HepG2 (cell line): ENCODE results near the gene FBXO11. TPM values are rescaled to one million over a fixed set of nuclear protein-coding genes. Genes with fewer than 3 reads are reported as not detected.

Experiments
- EEA1 ChIP-seq: sonication (generic); formaldehyde crosslinking; IDR thresholded peaks from 2 replicates; pipeline ENCODE4 v1.5.1; 2020; ENCODE audit warnings: mild to moderate bottlenecking, missing genetic modification reagents, borderline replicate concordance
- KDM5B ChIP-seq: sonication (generic); formaldehyde crosslinking; IDR thresholded peaks from 2 replicates; pipeline ENCODE4 v1.4.0; 2020; ENCODE audit warnings: missing genetic modification reagents, mild to moderate bottlenecking, borderline replicate concordance
- KMT2A ChIP-seq: sonication (generic); formaldehyde crosslinking; IDR thresholded peaks from 2 replicates; pipeline ENCODE4 v1.4.0; 2020; ENCODE audit warnings: missing genetic modification reagents
- MAZ ChIP-seq, 2 experiments: sonication (generic) in 1 of 2; formaldehyde crosslinking in 1 of 2; IDR thresholded peaks; 2 replicates each; pipeline versions ENCODE4 v1.5.0 to v1.6.1; 2012 to 2020; ENCODE audit warnings: low read depth in 2 of 2, mild to moderate bottlenecking in 2 of 2, borderline replicate concordance in 1 of 2, improper control_type of control experiment in 1 of 2, low read length in 1 of 2, missing genetic modification reagents in 1 of 2, moderate library complexity in 1 of 2
- NFAT5 ChIP-seq: sonication (generic); formaldehyde crosslinking; IDR thresholded peaks from 2 replicates; pipeline ENCODE4 v1.4.0; 2020; ENCODE audit warnings: missing genetic modification reagents
- NR1H2 ChIP-seq: sonication (generic); formaldehyde crosslinking; IDR thresholded peaks from 2 replicates; pipeline ENCODE4 v1.8.1; 2022; ENCODE audit warnings: low read depth, missing genetic modification reagents, borderline replicate concordance
- SP2 ChIP-seq: sonication (generic); formaldehyde crosslinking; IDR thresholded peaks from 2 replicates; pipeline ENCODE4 v1.5.1; 2020; ENCODE audit warnings: mild to moderate bottlenecking, missing genetic modification reagents
- ZNF230 ChIP-seq: sonication (generic); formaldehyde crosslinking; IDR thresholded peaks from 2 replicates; pipeline ENCODE4 v1.4.0; 2020; ENCODE audit warnings: mild to moderate bottlenecking, missing genetic modification reagents
- ZNF30 ChIP-seq: sonication (generic); formaldehyde crosslinking; IDR thresholded peaks from 2 replicates; pipeline ENCODE4 v1.5.0; 2020; ENCODE audit warnings: mild to moderate bottlenecking, missing genetic modification reagents
- ZNF563 ChIP-seq: sonication (generic); formaldehyde crosslinking; IDR thresholded peaks from 2 replicates; pipeline ENCODE4 v1.8.0; 2022; ENCODE audit warnings: mild to moderate bottlenecking, moderate library complexity, missing genetic modification reagents
- ZNF577 ChIP-seq: sonication (generic); formaldehyde crosslinking; IDR thresholded peaks from 2 replicates; pipeline ENCODE4 v1.4.0; 2020; ENCODE audit warnings: mild to moderate bottlenecking, low read depth, missing genetic modification reagents, borderline replicate concordance
- ZNF720 ChIP-seq: sonication (generic); formaldehyde crosslinking; IDR thresholded peaks from 2 replicates; pipeline ENCODE4 v1.4.0; 2020; ENCODE audit warnings: missing genetic modification reagents
- polyA plus RNA-seq, 8 experiments: library from polyadenylated mRNA; depleted of rRNA in 3 of 8; stranded (reverse) in 7 of 8; unstranded in 1 of 8; fragments of >200 nt; fragmentation: Illumina TruSeq in 4 of 8; extraction: Trizol in 4 of 8; gene quantifications; 2 replicates each; pipeline versions ENCODE4 v1.2.1 to v1.2.3, GENCODE V29; 2011 to 2016; ENCODE audit warnings: low read depth in 4 of 8, missing spikeins in 1 of 8, mixed read lengths in 1 of 8; ENCODE audit not compliant: insufficient read depth in 1 of 8
- total RNA-seq, 5 experiments: library from RNA; depleted of rRNA; stranded (reverse); fragments of >200 nt; fragmentation: Illumina TruSeq; extraction: Trizol; gene quantifications; 2 replicates each; pipeline ENCODE4 v1.2.3, GENCODE V29; 2016; ENCODE audit warnings: low read depth in 1 of 5
- TF ChIP-seq, protein P1 (sequence below): sonication (generic); formaldehyde crosslinking; IDR thresholded peaks from 2 replicates; pipeline ENCODE4 v1.4.0; 2020; ENCODE audit warnings: missing genetic modification reagents
- TF ChIP-seq, protein P2 (sequence below): sonication (generic); formaldehyde crosslinking; IDR thresholded peaks from 2 replicates; pipeline ENCODE4 v1.5.0; 2020; ENCODE audit warnings: mild to moderate bottlenecking, missing genetic modification reagents

Gene FBXO11
- total and polyA plus RNA-seq, 2 of the 13 experiments (the other 11 are each of a cell fraction or from before 2014, with no cell fraction given), result 27.9 to 47.6 TPM

GRCh38 chr2:47905386-47906156 lies 727 bp downstream of the FBXO11 start (continued):
- TF ChIP-seq, protein P1, sequence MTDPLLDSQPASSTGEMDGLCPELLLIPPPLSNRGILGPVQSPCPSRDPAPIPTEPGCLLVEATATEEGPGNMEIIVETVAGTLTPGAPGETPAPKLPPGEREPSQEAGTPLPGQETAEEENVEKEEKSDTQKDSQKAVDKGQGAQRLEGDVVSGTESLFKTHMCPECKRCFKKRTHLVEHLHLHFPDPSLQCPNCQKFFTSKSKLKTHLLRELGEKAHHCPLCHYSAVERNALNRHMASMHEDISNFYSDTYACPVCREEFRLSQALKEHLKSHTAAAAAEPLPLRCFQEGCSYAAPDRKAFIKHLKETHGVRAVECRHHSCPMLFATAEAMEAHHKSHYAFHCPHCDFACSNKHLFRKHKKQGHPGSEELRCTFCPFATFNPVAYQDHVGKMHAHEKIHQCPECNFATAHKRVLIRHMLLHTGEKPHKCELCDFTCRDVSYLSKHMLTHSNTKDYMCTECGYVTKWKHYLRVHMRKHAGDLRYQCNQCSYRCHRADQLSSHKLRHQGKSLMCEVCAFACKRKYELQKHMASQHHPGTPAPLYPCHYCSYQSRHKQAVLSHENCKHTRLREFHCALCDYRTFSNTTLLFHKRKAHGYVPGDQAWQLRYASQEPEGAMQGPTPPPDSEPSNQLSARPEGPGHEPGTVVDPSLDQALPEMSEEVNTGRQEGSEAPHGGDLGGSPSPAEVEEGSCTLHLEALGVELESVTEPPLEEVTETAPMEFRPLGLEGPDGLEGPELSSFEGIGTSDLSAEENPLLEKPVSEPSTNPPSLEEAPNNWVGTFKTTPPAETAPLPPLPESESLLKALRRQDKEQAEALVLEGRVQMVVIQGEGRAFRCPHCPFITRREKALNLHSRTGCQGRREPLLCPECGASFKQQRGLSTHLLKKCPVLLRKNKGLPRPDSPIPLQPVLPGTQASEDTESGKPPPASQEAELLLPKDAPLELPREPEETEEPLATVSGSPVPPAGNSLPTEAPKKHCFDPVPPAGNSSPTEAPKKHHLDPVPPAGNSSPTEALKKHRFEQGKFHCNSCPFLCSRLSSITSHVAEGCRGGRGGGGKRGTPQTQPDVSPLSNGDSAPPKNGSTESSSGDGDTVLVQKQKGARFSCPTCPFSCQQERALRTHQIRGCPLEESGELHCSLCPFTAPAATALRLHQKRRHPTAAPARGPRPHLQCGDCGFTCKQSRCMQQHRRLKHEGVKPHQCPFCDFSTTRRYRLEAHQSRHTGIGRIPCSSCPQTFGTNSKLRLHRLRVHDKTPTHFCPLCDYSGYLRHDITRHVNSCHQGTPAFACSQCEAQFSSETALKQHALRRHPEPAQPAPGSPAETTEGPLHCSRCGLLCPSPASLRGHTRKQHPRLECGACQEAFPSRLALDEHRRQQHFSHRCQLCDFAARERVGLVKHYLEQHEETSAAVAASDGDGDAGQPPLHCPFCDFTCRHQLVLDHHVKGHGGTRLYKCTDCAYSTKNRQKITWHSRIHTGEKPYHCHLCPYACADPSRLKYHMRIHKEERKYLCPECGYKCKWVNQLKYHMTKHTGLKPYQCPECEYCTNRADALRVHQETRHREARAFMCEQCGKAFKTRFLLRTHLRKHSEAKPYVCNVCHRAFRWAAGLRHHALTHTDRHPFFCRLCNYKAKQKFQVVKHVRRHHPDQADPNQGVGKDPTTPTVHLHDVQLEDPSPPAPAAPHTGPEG, result 0 out of 2 replicates have a peak, but pooled peaks have one; percentile 56
- TF ChIP-seq MAZ (IDR thresholded peaks at IDR 0.05; ENCODE audit: borderline replicate concordance, low read depth, low read length) (no peak; the same call in 1 of the 2 replicates), MAZ (CRISPR knock-in tag; IDR thresholded peaks at IDR 0.05; ENCODE audit: low read depth) (peak; percentile 73), ZNF720 (no peak), KMT2A (CRISPR knock-in tag) (peak; percentile 80), ZNF563 (0 out of 2 replicates have a peak, but pooled peaks have one; percentile 6), ZNF30 (CRISPR knock-in tag) (no peak), EEA1 (0 out of 2 replicates have a peak, but pooled peaks have one; percentile 37), NR1H2 (no peak), SP2 (peak; percentile 37), NFAT5 (CRISPR knock-in tag) (no peak), KDM5B (CRISPR knock-in tag) (no peak), ZNF577 (CRISPR knock-in tag) (no peak), ZNF230 (CRISPR knock-in tag) (peak; percentile 59; the same call in 1 of the 2 replicates)
- TF ChIP-seq, protein P2, sequence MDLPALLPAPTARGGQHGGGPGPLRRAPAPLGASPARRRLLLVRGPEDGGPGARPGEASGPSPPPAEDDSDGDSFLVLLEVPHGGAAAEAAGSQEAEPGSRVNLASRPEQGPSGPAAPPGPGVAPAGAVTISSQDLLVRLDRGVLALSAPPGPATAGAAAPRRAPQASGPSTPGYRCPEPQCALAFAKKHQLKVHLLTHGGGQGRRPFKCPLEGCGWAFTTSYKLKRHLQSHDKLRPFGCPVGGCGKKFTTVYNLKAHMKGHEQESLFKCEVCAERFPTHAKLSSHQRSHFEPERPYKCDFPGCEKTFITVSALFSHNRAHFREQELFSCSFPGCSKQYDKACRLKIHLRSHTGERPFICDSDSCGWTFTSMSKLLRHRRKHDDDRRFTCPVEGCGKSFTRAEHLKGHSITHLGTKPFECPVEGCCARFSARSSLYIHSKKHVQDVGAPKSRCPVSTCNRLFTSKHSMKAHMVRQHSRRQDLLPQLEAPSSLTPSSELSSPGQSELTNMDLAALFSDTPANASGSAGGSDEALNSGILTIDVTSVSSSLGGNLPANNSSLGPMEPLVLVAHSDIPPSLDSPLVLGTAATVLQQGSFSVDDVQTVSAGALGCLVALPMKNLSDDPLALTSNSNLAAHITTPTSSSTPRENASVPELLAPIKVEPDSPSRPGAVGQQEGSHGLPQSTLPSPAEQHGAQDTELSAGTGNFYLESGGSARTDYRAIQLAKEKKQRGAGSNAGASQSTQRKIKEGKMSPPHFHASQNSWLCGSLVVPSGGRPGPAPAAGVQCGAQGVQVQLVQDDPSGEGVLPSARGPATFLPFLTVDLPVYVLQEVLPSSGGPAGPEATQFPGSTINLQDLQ (CRISPR knock-in tag), result 0 out of 2 replicates have a peak, but pooled peaks have one; percentile 36
